ENCODE results near the gene ERBB2.
"Not testable (repeated sequence)": the region's sequence is repeated elsewhere in the genome, so short reads cannot be mapped to it uniquely, and the experiment has no call there.

ERBB2 gene

DNA sequence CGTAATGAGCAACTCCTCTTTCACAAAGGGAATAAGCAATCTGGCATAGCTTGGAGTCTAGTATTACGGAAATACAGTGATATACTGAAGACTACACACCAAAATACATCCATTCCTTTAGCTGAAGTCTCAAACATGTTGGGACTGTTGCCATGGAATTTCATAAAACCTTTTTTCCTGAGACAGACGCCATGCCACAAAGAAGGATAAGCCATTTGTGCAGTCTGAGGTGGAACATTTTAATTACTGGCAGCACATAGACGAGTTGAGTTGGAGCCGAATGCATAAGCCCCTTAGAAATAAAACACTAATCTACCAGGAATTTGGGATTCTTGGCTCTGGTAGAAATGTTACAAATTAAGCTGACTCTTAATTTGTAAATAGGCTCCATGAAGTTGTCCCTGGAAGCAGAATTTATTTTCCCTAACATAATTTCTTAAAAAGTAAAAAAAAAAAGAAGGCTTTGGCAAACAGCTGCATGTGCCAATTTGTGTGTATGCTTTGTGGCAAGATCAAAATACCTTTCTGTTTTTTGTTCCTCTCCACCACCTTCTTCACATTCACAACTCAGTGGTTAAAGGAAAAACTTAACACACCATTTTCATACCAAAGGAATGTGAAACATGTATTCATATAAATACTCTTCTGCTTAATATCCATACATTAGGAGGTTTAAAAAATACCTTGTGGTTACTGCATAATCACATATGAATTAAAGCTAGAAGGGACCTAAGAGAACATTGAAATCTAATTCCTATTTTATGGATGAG is 63.4 kb downstream of the ERBB2 start:
- POLR2A ChIA-PET: no interaction called here
- DNase-seq (ENCODE audit: extremely low spot score): no peak
- CTCF ChIA-PET: interaction anchor here (1.0 to 3.3 kb wide), 3 partner anchors 8 to 33 kb away, joined by 3 to 18 read pairs (median 6); partner anchors contain the start of gene MIEN1
- TF ChIP-seq, protein P1, sequence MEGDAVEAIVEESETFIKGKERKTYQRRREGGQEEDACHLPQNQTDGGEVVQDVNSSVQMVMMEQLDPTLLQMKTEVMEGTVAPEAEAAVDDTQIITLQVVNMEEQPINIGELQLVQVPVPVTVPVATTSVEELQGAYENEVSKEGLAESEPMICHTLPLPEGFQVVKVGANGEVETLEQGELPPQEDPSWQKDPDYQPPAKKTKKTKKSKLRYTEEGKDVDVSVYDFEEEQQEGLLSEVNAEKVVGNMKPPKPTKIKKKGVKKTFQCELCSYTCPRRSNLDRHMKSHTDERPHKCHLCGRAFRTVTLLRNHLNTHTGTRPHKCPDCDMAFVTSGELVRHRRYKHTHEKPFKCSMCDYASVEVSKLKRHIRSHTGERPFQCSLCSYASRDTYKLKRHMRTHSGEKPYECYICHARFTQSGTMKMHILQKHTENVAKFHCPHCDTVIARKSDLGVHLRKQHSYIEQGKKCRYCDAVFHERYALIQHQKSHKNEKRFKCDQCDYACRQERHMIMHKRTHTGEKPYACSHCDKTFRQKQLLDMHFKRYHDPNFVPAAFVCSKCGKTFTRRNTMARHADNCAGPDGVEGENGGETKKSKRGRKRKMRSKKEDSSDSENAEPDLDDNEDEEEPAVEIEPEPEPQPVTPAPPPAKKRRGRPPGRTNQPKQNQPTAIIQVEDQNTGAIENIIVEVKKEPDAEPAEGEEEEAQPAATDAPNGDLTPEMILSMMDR (IDR thresholded peaks at IDR 0.05; ENCODE audit: control extremely low read depth, extremely low read depth, low read depth, missing control alignments): no peak

DNA sequence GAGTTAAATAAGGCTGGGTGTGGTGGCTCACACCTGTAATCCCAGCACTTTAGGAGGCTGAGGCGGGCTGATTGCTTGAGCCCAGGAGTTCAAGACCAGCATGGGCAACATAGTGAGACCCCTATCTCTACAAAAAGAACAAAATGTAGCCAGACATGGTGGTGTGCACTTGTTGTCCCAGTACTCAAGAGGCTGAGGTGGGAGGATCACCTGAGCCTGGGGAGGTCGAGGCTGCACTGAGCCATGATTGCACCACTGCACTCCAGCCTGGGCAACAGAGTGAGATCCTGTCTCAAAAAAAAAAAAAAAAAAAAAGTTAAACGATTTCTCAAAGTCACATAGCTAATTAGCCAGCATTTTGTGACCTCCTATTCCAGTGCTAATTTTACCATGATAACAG is 64.3 kb downstream of the ERBB2 start:
- DNase-seq (ENCODE audit: extremely low spot score); POLR2A ChIA-PET: not testable (repeated sequence)
- CTCF ChIA-PET: interaction anchor here (1.5 to 3.3 kb wide), 2 partner anchors 9 to 98 kb away, joined by 3 to 18 read pairs; no protein-coding TSS in a partner anchor

DNA sequence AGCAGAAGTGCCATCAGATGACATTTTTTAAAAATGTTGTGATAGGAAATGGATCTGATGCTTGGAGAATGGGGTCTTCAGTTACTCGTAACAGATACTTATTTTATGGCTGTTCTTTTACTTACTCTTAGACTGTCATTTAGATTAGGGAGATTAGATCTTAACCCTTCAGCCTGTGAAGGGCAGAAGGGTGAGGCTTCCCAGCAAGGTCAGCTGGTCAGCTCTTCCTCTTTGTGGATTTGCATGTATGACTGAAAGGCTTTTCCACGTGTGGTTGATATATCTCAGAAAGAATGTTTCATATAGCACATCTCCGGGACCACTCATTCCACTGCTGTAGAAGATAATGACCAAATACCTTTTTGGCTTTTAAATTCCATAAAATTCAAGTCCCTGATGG is 65.3 kb downstream of the ERBB2 start:
- DNase-seq (ENCODE audit: extremely low spot score): no peak
- POLR2A ChIA-PET: interaction anchor here (0.6 kb wide), 1 partner anchor 10 kb away, joined by 4 read pairs; no protein-coding TSS in a partner anchor
- TF ChIP-seq, protein P1 (IDR thresholded peaks at IDR 0.05; ENCODE audit: control extremely low read depth, extremely low read depth, low read depth, missing control alignments): no peak
- CTCF ChIA-PET: interaction anchor here (0.7 to 3.3 kb wide), 4 partner anchors 10 to 97 kb away, joined by 3 to 18 read pairs (median 4); no protein-coding TSS in a partner anchor

DNA sequence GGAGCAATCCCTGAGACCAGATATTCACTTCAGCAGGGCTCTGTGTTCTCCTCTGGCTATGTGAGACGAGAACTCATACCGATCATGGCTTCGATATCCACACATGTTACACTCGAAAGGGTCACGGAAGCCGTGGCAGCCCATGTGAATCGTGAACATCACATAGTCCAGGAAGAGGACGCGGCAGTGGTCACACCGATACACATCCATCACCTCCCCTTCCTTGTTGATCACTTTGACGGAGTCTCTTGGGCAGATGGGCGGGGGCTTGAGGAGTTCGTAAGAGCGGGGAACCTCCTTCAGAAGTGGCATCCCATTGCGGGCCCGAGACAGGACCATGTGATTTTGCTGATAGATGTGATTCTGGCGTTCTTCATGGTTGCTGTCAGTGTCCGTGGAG is 65.9 kb downstream of the ERBB2 start:
- CTCF ChIA-PET: interaction anchor here (0.7 to 3.3 kb wide), 3 partner anchors 11 to 96 kb away, joined by 3 to 18 read pairs (median 3); no protein-coding TSS in a partner anchor
- POLR2A ChIA-PET: interaction anchor here (0.6 kb wide), 1 partner anchor 9 kb away, joined by 4 read pairs; no protein-coding TSS in a partner anchor
- no peak for DNase-seq (ENCODE audit: extremely low spot score)
- TF ChIP-seq, protein P1 (IDR thresholded peaks at IDR 0.05; ENCODE audit: control extremely low read depth, extremely low read depth, low read depth, missing control alignments): no peak

DNA sequence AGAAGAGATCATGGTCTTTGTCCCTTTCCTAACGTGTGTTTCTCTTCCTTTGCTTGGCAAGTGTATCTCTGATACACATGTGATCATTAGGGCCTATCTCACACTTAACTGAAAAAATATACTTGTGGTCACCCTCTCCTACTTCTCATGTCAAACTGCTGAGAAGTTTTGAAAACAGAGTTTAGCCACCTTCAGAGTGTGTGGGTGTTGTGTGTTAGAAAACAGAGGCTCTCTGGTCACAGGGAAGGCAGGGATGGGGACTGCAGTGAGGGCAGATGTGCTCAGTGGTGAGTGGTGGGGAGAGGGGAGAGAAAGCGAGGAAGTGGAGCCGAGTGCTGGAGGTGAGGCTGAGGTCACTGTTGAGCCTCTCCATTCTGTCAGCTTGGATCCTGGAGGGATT is 67.3 kb downstream of the ERBB2 start:
- ChIA-PET CTCF (interaction anchor here (0.7 to 1.4 kb wide), 3 partner anchors 8 to 146 kb away, joined by 3 read pairs; no protein-coding TSS in a partner anchor), POLR2A (interaction anchor here (0.6 to 1.0 kb wide), 2 partner anchors 12 to 355 kb away, joined by 4 read pairs; no protein-coding TSS in a partner anchor)
- DNase-seq (ENCODE audit: extremely low spot score): peak; percentile 45
- TF ChIP-seq, protein P1 (IDR thresholded peaks at IDR 0.05; ENCODE audit: control extremely low read depth, extremely low read depth, low read depth, missing control alignments): no peak

DNA sequence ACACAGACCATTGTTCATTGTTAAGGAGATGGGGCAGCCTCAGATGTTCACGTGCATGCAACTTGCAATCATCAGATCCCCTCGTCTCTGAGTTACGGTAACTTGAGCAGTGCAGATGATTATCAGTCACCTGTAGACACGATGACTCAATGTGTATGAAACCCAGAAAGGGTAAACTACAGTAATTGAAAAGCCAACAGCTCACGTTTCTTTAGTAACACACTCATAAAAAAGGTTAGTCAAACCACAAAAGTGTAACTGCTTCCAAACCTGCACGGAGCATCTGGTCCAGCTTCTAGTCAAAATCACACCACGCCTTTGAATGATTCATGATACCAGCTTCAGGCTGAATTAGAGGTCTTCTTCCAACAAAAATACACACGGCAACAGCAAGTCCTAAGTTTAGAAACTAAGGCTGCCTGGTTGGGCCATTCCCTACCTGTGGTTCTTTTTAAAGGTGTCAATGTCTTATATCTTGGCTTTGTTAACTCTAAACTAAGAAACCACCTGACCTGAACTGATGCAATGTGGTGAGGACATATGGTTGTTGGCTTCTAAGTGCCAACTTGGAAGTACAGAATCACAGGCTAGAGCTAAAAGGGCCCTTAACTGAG is 70.2 kb downstream of the ERBB2 start:
- POLR2A ChIA-PET: interaction anchor here (0.9 to 1.1 kb wide), 2 partner anchors 9 to 14 kb away, joined by 3 to 6 read pairs; no protein-coding TSS in a partner anchor
- TF ChIP-seq, protein P1 (IDR thresholded peaks at IDR 0.05; ENCODE audit: control extremely low read depth, extremely low read depth, low read depth, missing control alignments): no peak
- CTCF ChIA-PET: interaction anchor here (1.0 to 1.8 kb wide), 6 partner anchors 13 to 148 kb away, joined by 3 to 6 read pairs (median 4); no protein-coding TSS in a partner anchor
- DNase-seq (ENCODE audit: extremely low spot score): peak; percentile 52
